A549 treated with RU486 at 1 μM for 4 hours (cell line): ENCODE data around the gene MUCL1. TPM values are rescaled to one million over a fixed set of nuclear protein-coding genes. Genes with fewer than 3 reads are reported as not detected.

Experiments
- total RNA-seq: library from RNA; stranded (reverse); fragments of 200-300 nt; extraction: Qiagen RNA extraction; gene quantifications from 5 replicates; pipeline ENCODE4 v1.2.3, GENCODE V29; 2022; ENCODE audit warnings: low read depth

The MUCL1 gene, protein sequence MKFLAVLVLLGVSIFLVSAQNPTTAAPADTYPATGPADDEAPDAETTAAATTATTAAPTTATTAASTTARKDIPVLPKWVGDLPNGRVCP
- not detected in 5 replicates for total RNA-seq

DNA sequence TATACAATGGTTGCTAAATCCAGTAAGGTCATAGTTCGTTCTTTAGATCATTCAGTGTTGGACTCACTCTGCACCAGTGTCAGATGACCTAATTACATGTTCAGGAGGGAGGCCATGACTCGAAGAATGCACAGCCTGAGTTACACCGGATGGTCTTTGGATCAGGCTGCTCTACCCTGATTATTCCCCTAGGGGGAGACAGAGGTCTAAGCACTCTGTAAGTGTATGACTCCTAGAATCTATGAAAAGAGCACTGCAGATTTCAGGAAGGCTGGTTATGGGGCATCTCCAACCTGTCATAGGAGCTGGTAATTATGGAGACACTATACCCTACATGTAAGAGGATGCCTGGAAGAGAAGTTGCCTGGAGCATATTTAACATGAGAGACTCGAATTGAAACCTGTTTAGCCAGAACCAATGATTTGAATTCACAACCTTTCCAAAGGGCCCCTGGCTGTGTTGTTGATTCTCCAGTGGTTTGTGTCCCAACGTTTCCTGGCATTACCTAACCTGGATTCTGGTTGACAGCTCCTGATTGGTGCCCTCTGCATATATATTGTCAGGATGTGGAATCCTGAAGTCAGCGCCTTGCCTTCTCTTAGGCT is at the start of gene MUCL1:
TSS of gene MUCL1 (plus strand) at position 584 of the 606 bp plus-strand sequence. CDS start 67 bp downstream, outside the sequence.

Other genes with a start within 250 kb of the MUCL1 start
- not detected in 5 replicates for gene LACRT, start 219.6 kb upstream of the MUCL1 start, total RNA-seq
- not detected in 5 replicates for gene DCD, start 206.2 kb upstream of the MUCL1 start, total RNA-seq
- not detected in 5 replicates for gene TESPA1, start 130.2 kb downstream of the MUCL1 start, total RNA-seq
- not detected in 5 replicates for gene NEUROD4, start 165.5 kb downstream of the MUCL1 start, total RNA-seq